ENCODE data around the gene ETV2.
A peak's percentile ranks its signal among the peaks of the same experiment; 100 is the strongest.

ETV2 gene

GRCh38 chr19:35628264-35628564 is 13.3 kb upstream of the ETV2 start:
- Histone ChIP-seq H2AFZ (ENCODE audit: low read depth, low read length) (peak overlapping the region; percentile 72), H3K27me3 (ENCODE audit: insufficient read depth, low read length, poor library complexity) (no peaks in the 10 kb centered on the region), H3K27ac (ENCODE audit: low read length) (peak overlapping the region; percentile 81), H3K9ac (ENCODE audit: low read depth, low read length) (peak overlapping the region; percentile 71), H3K4me1 (ENCODE audit: insufficient read depth, low read length) (peaks cover 27% of the 10 kb centered on the region), H4K20me1 (ENCODE audit: insufficient read depth, low read length) (no peaks in the 10 kb centered on the region), H3K4me3 (ENCODE audit: low read depth in 1 of 2, low read length in 2 of 2) (peak overlapping the region; percentile 51 to 81), H3K9me3 (ENCODE audit: insufficient read depth, low read length, severe bottlenecking) (no peaks in the 10 kb centered on the region), H3K79me2 (ENCODE audit: insufficient read depth, low read length) (peaks cover 13% of the 10 kb centered on the region), H3K4me2 (ENCODE audit: insufficient read depth, low read length) (peak overlapping the region; percentile 73), H3K36me3 (ENCODE audit: insufficient read depth, low read length) (peaks cover 31% of the 10 kb centered on the region)
- DNase-seq = no peak
- no peak; the same call in 2 of the 3 replicates for ATAC-seq (ENCODE audit: insufficient read depth, low read depth)
- TF ChIP-seq CTCF (IDR thresholded peaks at IDR 0.05; ENCODE audit: borderline replicate concordance, extremely low read depth, low read length, poor library complexity, severe bottlenecking) (no peak), EZH2 (IDR thresholded peaks at IDR 0.05; ENCODE audit: borderline replicate concordance, low read depth, low read length, severe bottlenecking) (no peak)

GRCh38 chr19:35628565-35629331 is 12.8 kb upstream of the ETV2 start, which contains the start of gene RBM42:
TSS of gene RBM42 (plus strand) at chr19:35629036. CDS start at chr19:35629154, 118 bp downstream.
- Histone ChIP-seq H3K9ac (ENCODE audit: low read depth, low read length) (peak within 1 kb of the TSS; percentile 77), H3K27me3 (ENCODE audit: insufficient read depth, low read length, poor library complexity) (no peaks in the 10 kb centered on the region), H3K79me2 (ENCODE audit: insufficient read depth, low read length) (peaks cover 13% of the 10 kb centered on the region), H3K36me3 (ENCODE audit: insufficient read depth, low read length) (peaks cover 36% of the 10 kb centered on the region), H3K27ac (ENCODE audit: low read length) (peak within 1 kb of the TSS; percentile 81), H3K4me2 (ENCODE audit: insufficient read depth, low read length) (peak within 1 kb of the TSS; percentile 91), H3K4me3 (ENCODE audit: low read depth in 1 of 2, low read length in 2 of 2) (peak within 1 kb of the TSS; percentile 81 to 86), H3K9me3 (ENCODE audit: insufficient read depth, low read length, severe bottlenecking) (no peaks in the 10 kb centered on the region), H3K4me1 (ENCODE audit: insufficient read depth, low read length) (peaks cover 27% of the 10 kb centered on the region), H2AFZ (ENCODE audit: low read depth, low read length) (peak within 1 kb of the TSS; percentile 72), H4K20me1 (ENCODE audit: insufficient read depth, low read length) (no peaks in the 10 kb centered on the region; the same call in 1 of the 2 replicates)
- peak; percentile 100 for ATAC-seq (ENCODE audit: insufficient read depth, low read depth)
- TF ChIP-seq CTCF (IDR thresholded peaks at IDR 0.05; ENCODE audit: borderline replicate concordance, extremely low read depth, low read length, poor library complexity, severe bottlenecking) = no peak
- TF ChIP-seq EZH2 (IDR thresholded peaks at IDR 0.05; ENCODE audit: borderline replicate concordance, low read depth, low read length, severe bottlenecking) = no peak
- DNase-seq = peak; percentile 99

GRCh38 chr19:35629332-35629633 is 12.3 kb upstream of the ETV2 start:
- DNase-seq (no peak), ATAC-seq (ENCODE audit: insufficient read depth, low read depth) (no peak)
- H4K20me1 ChIP-seq (ENCODE audit: insufficient read depth, low read length) = no peaks in the 10 kb centered on the region; the same call in 1 of the 2 replicates
- no peaks in the 10 kb centered on the region for H3K27me3 ChIP-seq (ENCODE audit: insufficient read depth, low read length, poor library complexity)
- H2AFZ ChIP-seq (ENCODE audit: low read depth, low read length) = peak overlapping the region; percentile 59
- peak overlapping the region; percentile 81 to 86 for H3K4me3 ChIP-seq (ENCODE audit: low read depth in 1 of 2, low read length in 2 of 2)
- H3K36me3 ChIP-seq (ENCODE audit: insufficient read depth, low read length) = peaks cover 41% of the 10 kb centered on the region
- peak overlapping the region; percentile 77 for H3K9ac ChIP-seq (ENCODE audit: low read depth, low read length)
- no peak for TF ChIP-seq CTCF (IDR thresholded peaks at IDR 0.05; ENCODE audit: borderline replicate concordance, extremely low read depth, low read length, poor library complexity, severe bottlenecking)
- TF ChIP-seq EZH2 (IDR thresholded peaks at IDR 0.05; ENCODE audit: borderline replicate concordance, low read depth, low read length, severe bottlenecking) = no peak
- peak overlapping the region; percentile 91 for H3K4me2 ChIP-seq (ENCODE audit: insufficient read depth, low read length)
- peaks cover 13% of the 10 kb centered on the region for H3K79me2 ChIP-seq (ENCODE audit: insufficient read depth, low read length)
- no peaks in the 10 kb centered on the region for H3K9me3 ChIP-seq (ENCODE audit: insufficient read depth, low read length, severe bottlenecking)
- peak overlapping the region; percentile 70 for H3K27ac ChIP-seq (ENCODE audit: low read length)
- peaks cover 27% of the 10 kb centered on the region for H3K4me1 ChIP-seq (ENCODE audit: insufficient read depth, low read length)
